Measurements from ENCODE around the gene PRRC2A.

- no peak for TF ChIP-seq ZIC2 (tag by site-specific recombination; IDR thresholded peaks at IDR 0.05)
- TF ChIP-seq HOXA7 (CRISPR knock-in tag; IDR thresholded peaks at IDR 0.05; ENCODE audit: borderline replicate concordance) = no peak
- TF ChIP-seq ZNF202 (tag by site-specific recombination; IDR thresholded peaks at IDR 0.05; ENCODE audit: borderline replicate concordance) = no peak
- TF ChIP-seq ZNF513 (tag by site-specific recombination; IDR thresholded peaks at IDR 0.05) = no peak
- TF ChIP-seq ZNF416 (tag by site-specific recombination; IDR thresholded peaks at IDR 0.05) = no peak
- no peak for TF ChIP-seq ZNF580 (tag by site-specific recombination; IDR thresholded peaks at IDR 0.05)
- TF ChIP-seq ATF2 (tag by site-specific recombination; IDR thresholded peaks at IDR 0.05; ENCODE audit: low read depth) = no peak
- TF ChIP-seq CTCF (tag by site-specific recombination; IDR thresholded peaks at IDR 0.05) = no peak
- TF ChIP-seq PATZ1 (tag by site-specific recombination; IDR thresholded peaks at IDR 0.05) = no peak
- no peak for TF ChIP-seq SP3 (tag by site-specific recombination; IDR thresholded peaks at IDR 0.05)
- TF ChIP-seq ZNF561 (tag by site-specific recombination; IDR thresholded peaks at IDR 0.05; ENCODE audit: borderline replicate concordance) = no peak
- TF ChIP-seq ZNF114 (tag by site-specific recombination; IDR thresholded peaks at IDR 0.05) = no peak
- TF ChIP-seq KLF16 (tag by site-specific recombination; IDR thresholded peaks at IDR 0.05) = no peak
These were observed 43.5 kb upstream of the PRRC2A start for GRCh38 chr6:31576897-31577578.
